Skeletal muscle satellite cell (primary cell): ENCODE data around the gene SLC2A10.

Experiments used
- H3K27me3 ChIP-seq: 2 replicates; pipeline ENCODE4 v1.7.0; 2013; ENCODE audit warnings: low read length; ENCODE audit not compliant: control insufficient read depth, insufficient read depth
- H3K36me3 ChIP-seq: 2 replicates; pipeline ENCODE4 v1.7.0; 2013; ENCODE audit warnings: mild to moderate bottlenecking, control low read depth, low read length; ENCODE audit not compliant: insufficient read depth
- H3K4me1 ChIP-seq: 2 replicates; pipeline ENCODE4 v1.7.0; 2013; ENCODE audit warnings: low read length; ENCODE audit not compliant: control insufficient read depth, insufficient read depth
- H3K4me2 ChIP-seq: 2 replicates; pipeline ENCODE4 v1.7.0; 2013; ENCODE audit warnings: mild to moderate bottlenecking, low read length
- H3K4me3 ChIP-seq: 2 replicates; pipeline ENCODE4 v1.7.0; 2013; ENCODE audit warnings: low read length
- H3K9ac ChIP-seq: 2 replicates; pipeline ENCODE4 v1.7.0; 2013; ENCODE audit warnings: mild to moderate bottlenecking, low read depth, low read length, moderate library complexity
- H3K9me3 ChIP-seq: replicated peaks from 2 replicates; pipeline ENCODE4 v1.7.0; 2013; ENCODE audit warnings: mild to moderate bottlenecking, control low read depth, low read length

The SLC2A10 gene

GRCh38 chr20:46746956-46747526, 37.6 kb downstream of the SLC2A10 start:
- Histone ChIP-seq H3K4me1 (peaks cover 11% of the 10 kb centered on the region), H3K9ac (no peak overlapping the region), H3K9me3 (no peaks in the 10 kb centered on the region), H3K4me3 (no peak overlapping the region), H3K36me3 (no peaks in the 10 kb centered on the region), H3K4me2 (no peak overlapping the region), H3K27me3 (peaks cover 35% of the 10 kb centered on the region)

GRCh38 chr20:46749147-46749546, 39.7 kb downstream of the SLC2A10 start:
- Histone ChIP-seq H3K4me1 (peaks cover 11% of the 10 kb centered on the region), H3K36me3 (no peaks in the 10 kb centered on the region), H3K4me3 (no peak overlapping the region), H3K27me3 (peaks cover 16% of the 10 kb centered on the region), H3K4me2 (no peak overlapping the region), H3K9me3 (no peaks in the 10 kb centered on the region), H3K9ac (no peak overlapping the region)

GRCh38 chr20:46751856-46752255, 42.4 kb downstream of the SLC2A10 start:
- Histone ChIP-seq H3K9me3 (no peaks in the 10 kb centered on the region), H3K4me3 (peak overlapping the region; percentile 61), H3K36me3 (no peaks in the 10 kb centered on the region), H3K27me3 (peaks cover 4% of the 10 kb centered on the region), H3K4me2 (peak overlapping the region; percentile 68), H3K9ac (no peak overlapping the region), H3K4me1 (peaks cover 9% of the 10 kb centered on the region)

GRCh38 chr20:46752728-46753127, 43.3 kb downstream of the SLC2A10 start:
- Histone ChIP-seq H3K36me3 (no peaks in the 10 kb centered on the region), H3K4me2 (peak overlapping the region; percentile 74), H3K4me1 (peaks cover under 1% of the 10 kb centered on the region), H3K27me3 (peaks cover 4% of the 10 kb centered on the region), H3K9me3 (no peaks in the 10 kb centered on the region), H3K9ac (peak overlapping the region; percentile 9), H3K4me3 (peak overlapping the region; percentile 48)

GRCh38 chr20:46755483-46756413, 46.3 kb downstream of the SLC2A10 start:
- H3K36me3 ChIP-seq, result no peaks in the 10 kb centered on the region
- H3K9ac ChIP-seq, result no peak overlapping the region
- peaks cover 9% of the 10 kb centered on the region for H3K27me3 ChIP-seq
- no peak overlapping the region for H3K4me3 ChIP-seq
- no peaks in the 10 kb centered on the region for H3K4me1 ChIP-seq
- H3K9me3 ChIP-seq, result no peaks in the 10 kb centered on the region
- no peak overlapping the region for H3K4me2 ChIP-seq

- Histone ChIP-seq H3K9ac (no peak overlapping the region), H3K4me2 (no peak overlapping the region), H3K4me1 (no peaks in the 10 kb centered on the region), H3K9me3 (no peaks in the 10 kb centered on the region), H3K4me3 (no peak overlapping the region), H3K36me3 (no peaks in the 10 kb centered on the region), H3K27me3 (peaks cover 10% of the 10 kb centered on the region)
Measured at GRCh38 chr20:46756419-46756818, 47.0 kb downstream of the SLC2A10 start.

- Histone ChIP-seq H3K4me2 (no peak overlapping the region), H3K4me3 (no peak overlapping the region), H3K9me3 (no peaks in the 10 kb centered on the region), H3K36me3 (no peaks in the 10 kb centered on the region), H3K9ac (no peak overlapping the region), H3K27me3 (peaks cover 7% of the 10 kb centered on the region), H3K4me1 (no peaks in the 10 kb centered on the region)
Measured at GRCh38 chr20:46757135-46757534, 47.7 kb downstream of the SLC2A10 start.

- Histone ChIP-seq H3K9me3 (no peaks in the 10 kb centered on the region), H3K36me3 (no peaks in the 10 kb centered on the region), H3K4me2 (no peak overlapping the region), H3K4me3 (no peak overlapping the region), H3K27me3 (peaks cover 7% of the 10 kb centered on the region), H3K9ac (no peak overlapping the region), H3K4me1 (no peaks in the 10 kb centered on the region)
Measured at GRCh38 chr20:46757754-46758678, 48.6 kb downstream of the SLC2A10 start.

GRCh38 chr20:46758929-46759669, 49.6 kb downstream of the SLC2A10 start:
- Histone ChIP-seq H3K36me3 (no peaks in the 10 kb centered on the region), H3K27me3 (peaks cover 17% of the 10 kb centered on the region), H3K4me1 (no peaks in the 10 kb centered on the region), H3K4me3 (no peak overlapping the region), H3K9ac (no peak overlapping the region), H3K9me3 (no peaks in the 10 kb centered on the region), H3K4me2 (no peak overlapping the region)

GRCh38 chr20:46761566-46761965, 52.1 kb downstream of the SLC2A10 start:
- Histone ChIP-seq H3K9me3 (no peaks in the 10 kb centered on the region), H3K9ac (no peak overlapping the region), H3K36me3 (no peaks in the 10 kb centered on the region), H3K27me3 (peaks cover 23% of the 10 kb centered on the region), H3K4me1 (no peaks in the 10 kb centered on the region), H3K4me3 (no peak overlapping the region), H3K4me2 (no peak overlapping the region)

- no peak overlapping the region for H3K4me3 ChIP-seq
- no peak overlapping the region for H3K9ac ChIP-seq
- no peaks in the 10 kb centered on the region for H3K4me1 ChIP-seq
- H3K27me3 ChIP-seq, result peaks cover 28% of the 10 kb centered on the region
- no peaks in the 10 kb centered on the region for H3K9me3 ChIP-seq
- H3K36me3 ChIP-seq, result no peaks in the 10 kb centered on the region
- no peak overlapping the region for H3K4me2 ChIP-seq
Measured at GRCh38 chr20:46764068-46764467, 54.6 kb downstream of the SLC2A10 start.
